SJSA1 (cell line): ENCODE data around the gene PTPRO. TPM values are rescaled to one million over a fixed set of nuclear protein-coding genes. Genes with fewer than 3 reads are reported as not detected.

Experiments
- DNase-seq, 2 experiments: peaks; one replicate each; pipeline ENCODE4 v3.0.0-alpha.2; 2015 to 2020; ENCODE audit warnings: low spot score in 2 of 2, low read depth in 1 of 2
- H3K27ac ChIP-seq: fragments of 250-450 bp; sonication (Bioruptor Pico); 2 replicates; pipeline ENCODE4 v1.5.1; 2020; ENCODE audit warnings: mild to moderate bottlenecking, moderate library complexity
- H3K27me3 ChIP-seq: fragments of 250-450 bp; sonication (Bioruptor Pico); replicated peaks from 2 replicates; pipeline ENCODE4 v1.5.1; 2020; ENCODE audit warnings: mild to moderate bottlenecking, moderate library complexity
- H3K36me3 ChIP-seq: fragments of 250-450 bp; sonication (Bioruptor Pico); 2 replicates; pipeline ENCODE4 v1.5.1; 2020; ENCODE audit warnings: mild to moderate bottlenecking
- H3K4me1 ChIP-seq: fragments of 250-450 bp; sonication (Bioruptor Pico); replicated peaks from 2 replicates; pipeline ENCODE4 v1.6.1; 2021; ENCODE audit warnings: mild to moderate bottlenecking
- H3K4me3 ChIP-seq: fragments of 250-450 bp; sonication (Bioruptor Pico); 2 replicates; pipeline ENCODE4 v1.5.1; 2020; ENCODE audit warnings: mild to moderate bottlenecking
- H3K9me3 ChIP-seq: fragments of 250-450 bp; sonication (Bioruptor Pico); replicated peaks from 2 replicates; pipeline ENCODE4 v1.5.1; 2020; ENCODE audit warnings: mild to moderate bottlenecking
- total RNA-seq: library from RNA; depleted of rRNA; stranded (reverse); fragments of >200 nt; shearing (Covaris generic); gene quantifications from 2 replicates; pipeline ENCODE4 v1.2.3, GENCODE V29; 2014

The PTPRO gene
- total RNA-seq, 1 experiment from 2014 or later: 0.55 TPM

- Histone ChIP-seq H3K9me3 (no peaks in the 10 kb centered on the region), H3K27ac (no peak overlapping the region), H3K27me3 (peaks cover 39% of the 10 kb centered on the region), H3K36me3 (no peaks in the 10 kb centered on the region), H3K4me1 (peaks cover 5% of the 10 kb centered on the region; the same call in 1 of the 2 replicates), H3K4me3 (no peak overlapping the region)
- no peak for DNase-seq
These were observed 1.2 kb downstream of the PTPRO start for GRCh38 chr12:15323480-15323879.

GRCh38 chr12:15329891-15330290 is 7.6 kb downstream of the PTPRO start:
- H3K9me3 ChIP-seq: no peaks in the 10 kb centered on the region

DNA sequence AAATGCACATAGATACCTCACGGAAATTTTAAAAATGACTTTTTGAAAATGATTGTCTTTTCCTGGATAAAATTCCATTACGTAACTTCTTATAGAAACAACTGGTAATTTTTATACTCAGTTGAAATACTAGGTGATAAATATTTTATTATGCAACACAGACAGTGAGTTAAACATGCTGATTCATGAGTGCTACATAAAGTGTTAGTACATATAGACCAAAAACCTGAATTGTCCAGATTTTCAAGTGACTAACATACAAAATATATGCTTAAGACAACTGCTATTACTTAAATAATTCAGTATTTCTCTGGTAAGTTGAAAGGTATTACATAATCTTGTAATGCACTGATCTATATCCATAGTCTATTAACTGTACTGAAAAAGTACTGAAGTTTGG is 11.9 kb downstream of the PTPRO start:
- H3K9me3 ChIP-seq: no peaks in the 10 kb centered on the region; the same call in 1 of the 2 replicates
- no peak overlapping the region for H3K27ac ChIP-seq
- no peaks in the 10 kb centered on the region for H3K27me3 ChIP-seq
- peaks cover 15% of the 10 kb centered on the region for H3K4me1 ChIP-seq
- no peaks in the 10 kb centered on the region for H3K36me3 ChIP-seq
- no peak for DNase-seq
- no peak overlapping the region for H3K4me3 ChIP-seq

More at GRCh38 chr12:15329891-15330290, 7.6 kb downstream of the PTPRO start:
- H3K4me1 ChIP-seq: no peaks in the 10 kb centered on the region
- H3K4me3 ChIP-seq: no peak overlapping the region
- no peaks in the 10 kb centered on the region for H3K36me3 ChIP-seq
- no peak for DNase-seq
- no peak overlapping the region for H3K27ac ChIP-seq
- peaks cover 6% of the 10 kb centered on the region; the same call in 1 of the 2 replicates for H3K27me3 ChIP-seq

DNA sequence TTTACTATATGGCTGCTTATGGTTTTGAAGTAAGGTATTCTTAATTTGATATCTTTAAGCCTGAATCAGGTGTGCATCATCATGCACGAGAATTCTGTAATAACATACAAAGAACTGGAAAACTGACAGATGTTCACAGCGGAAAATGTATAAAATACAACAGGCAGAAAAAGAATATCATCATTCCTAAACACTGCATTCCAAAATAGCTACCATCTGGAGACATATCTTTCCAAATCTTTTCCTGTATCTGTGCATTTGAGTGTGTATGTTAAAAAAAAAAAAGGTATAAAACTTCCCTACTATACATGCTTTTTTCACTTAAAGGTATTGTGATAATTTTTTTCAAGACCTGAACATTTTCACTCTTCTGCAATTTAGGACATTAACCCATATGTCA is 13.7 kb downstream of the PTPRO start:
- no peak for DNase-seq
- no peaks in the 10 kb centered on the region; the same call in 1 of the 2 replicates for H3K9me3 ChIP-seq

GRCh38 chr12:15336768-15337553 is 14.7 kb downstream of the PTPRO start:
- H3K27me3 ChIP-seq: 0 out of 2 replicates have a peak, but pooled peaks cover 2% of the 10 kb centered on the region
- H3K4me1 ChIP-seq: peaks cover 15% of the 10 kb centered on the region
- H3K36me3 ChIP-seq: no peaks in the 10 kb centered on the region
- peak overlapping the region; percentile 61 for H3K27ac ChIP-seq
- H3K9me3 ChIP-seq: no peaks in the 10 kb centered on the region; the same call in 1 of the 2 replicates
- DNase-seq: peak in 1 of 2 experiments; percentile 61
- no peak overlapping the region for H3K4me3 ChIP-seq

More for the DNA sequence above, 13.7 kb downstream of the PTPRO start:
- Histone ChIP-seq H3K4me3 (no peak overlapping the region), H3K27ac (no peak overlapping the region), H3K27me3 (no peaks in the 10 kb centered on the region), H3K4me1 (peaks cover 15% of the 10 kb centered on the region), H3K36me3 (no peaks in the 10 kb centered on the region)

DNA sequence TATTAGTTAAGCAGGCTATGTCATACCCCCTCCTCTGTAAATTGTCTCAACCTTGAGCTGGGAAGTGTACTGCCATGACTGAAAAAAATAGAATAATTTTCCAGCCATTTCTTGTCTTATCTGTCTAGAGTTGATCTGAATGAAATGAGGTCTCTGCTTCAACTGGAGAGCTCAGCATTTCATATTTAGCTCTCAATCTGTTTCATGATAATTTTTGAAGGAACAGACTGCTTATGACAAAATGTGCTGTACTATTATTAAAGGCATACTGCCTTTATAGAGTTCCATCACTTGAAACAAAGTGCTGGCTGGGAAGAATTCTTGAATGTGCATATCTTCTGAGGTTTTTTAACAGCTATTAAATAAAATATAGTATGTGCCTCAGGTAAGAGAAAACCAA is 19.1 kb downstream of the PTPRO start:
- H3K4me1 ChIP-seq: peaks cover 14% of the 10 kb centered on the region
- 0 out of 2 replicates have a peak, but pooled peaks cover 2% of the 10 kb centered on the region for H3K27me3 ChIP-seq
- H3K4me3 ChIP-seq: no peak overlapping the region
- H3K27ac ChIP-seq: no peak overlapping the region
- no peaks in the 10 kb centered on the region for H3K36me3 ChIP-seq
- H3K9me3 ChIP-seq: no peaks in the 10 kb centered on the region; the same call in 1 of the 2 replicates
- DNase-seq: no peak

DNA sequence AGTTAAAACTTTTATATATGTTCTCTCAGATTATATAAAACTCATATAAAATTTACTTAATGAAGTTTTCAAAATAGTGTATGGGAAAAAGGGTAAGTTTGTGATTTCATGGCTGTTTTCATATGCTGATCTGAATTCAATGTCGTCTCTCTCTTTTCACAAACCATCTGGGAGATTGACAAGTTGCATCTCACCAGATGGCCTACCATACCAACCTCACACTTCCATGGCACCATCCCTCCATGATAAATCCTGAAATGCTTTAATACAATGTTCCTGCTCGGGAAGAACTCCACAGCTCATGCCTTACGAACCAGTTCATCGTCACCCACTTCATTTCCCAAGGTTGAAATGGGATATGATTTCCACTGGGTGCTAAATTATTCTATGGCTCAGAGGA is 22.3 kb downstream of the PTPRO start:
- Histone ChIP-seq H3K27me3 (0 out of 2 replicates have a peak, but pooled peaks cover 2% of the 10 kb centered on the region), H3K36me3 (no peaks in the 10 kb centered on the region), H3K4me1 (no peaks in the 10 kb centered on the region), H3K27ac (no peak overlapping the region), H3K4me3 (no peak overlapping the region), H3K9me3 (no peaks in the 10 kb centered on the region)
- DNase-seq: no peak

DNA sequence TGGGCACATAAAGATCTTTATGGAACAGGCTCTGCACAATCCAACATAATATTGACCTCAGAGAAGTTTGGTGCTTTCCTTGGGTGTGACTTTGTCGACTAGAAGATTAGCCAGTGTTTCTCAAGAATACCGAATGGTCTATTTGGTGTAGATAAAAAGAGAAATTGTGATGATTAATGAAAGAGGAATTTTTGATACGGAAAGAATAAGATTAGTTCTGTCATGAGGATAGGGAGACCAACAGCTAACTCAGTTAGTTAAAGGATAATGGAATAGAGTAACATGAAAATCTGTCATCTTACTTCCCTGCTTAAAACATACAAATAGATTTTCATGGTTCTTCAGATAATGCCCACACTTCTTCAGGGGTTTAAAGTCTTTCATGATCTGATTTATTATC is 24.2 kb downstream of the PTPRO start:
- H3K36me3 ChIP-seq: no peaks in the 10 kb centered on the region
- no peak for DNase-seq
- no peak overlapping the region for H3K27ac ChIP-seq
- 0 out of 2 replicates have a peak, but pooled peaks cover 2% of the 10 kb centered on the region for H3K27me3 ChIP-seq
- H3K4me3 ChIP-seq: no peak overlapping the region
- no peaks in the 10 kb centered on the region for H3K9me3 ChIP-seq
- no peaks in the 10 kb centered on the region for H3K4me1 ChIP-seq

DNA sequence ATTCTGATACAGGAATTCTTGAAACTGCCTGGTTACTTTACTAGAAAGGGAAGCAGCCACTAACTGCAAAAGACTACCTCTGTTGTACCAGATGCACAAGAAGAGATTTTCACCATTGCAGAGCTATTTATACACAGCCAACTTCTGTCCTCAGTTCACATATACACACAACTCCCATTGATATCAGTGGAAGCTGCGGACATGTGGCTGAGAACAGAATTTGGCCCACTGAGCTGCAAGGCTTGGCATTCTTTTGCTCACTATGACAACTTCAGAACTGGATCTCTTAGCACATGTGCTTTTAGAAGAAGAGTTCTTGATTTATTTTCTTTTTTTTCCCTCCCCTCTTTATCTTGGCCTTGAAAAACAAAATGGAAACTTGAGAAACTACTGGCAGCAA is 28.3 kb downstream of the PTPRO start:
- H3K27me3 ChIP-seq: no peaks in the 10 kb centered on the region; the same call in 1 of the 2 replicates
- no peak for DNase-seq

DNA sequence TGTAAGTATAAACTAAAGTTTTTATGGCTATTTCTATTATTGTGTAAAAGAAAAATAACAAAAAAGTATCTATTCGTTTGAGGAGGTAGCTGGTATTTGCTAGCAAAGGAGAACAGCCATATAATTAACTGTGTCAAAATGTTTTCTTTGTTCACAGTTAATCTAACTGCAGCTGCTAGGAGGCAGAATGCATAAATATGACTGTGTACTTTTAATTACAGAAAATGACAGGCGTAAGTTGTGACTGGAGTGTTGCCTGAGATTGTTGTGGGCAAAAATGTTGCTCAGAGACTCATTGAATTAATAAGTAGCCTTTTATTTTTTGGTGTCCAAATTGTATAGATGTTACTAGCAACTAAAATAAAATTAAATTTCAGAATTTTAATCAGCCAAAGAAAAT is 33.5 kb downstream of the PTPRO start:
- Histone ChIP-seq H3K27me3 (no peaks in the 10 kb centered on the region; the same call in 1 of the 2 replicates), H3K36me3 (no peaks in the 10 kb centered on the region), H3K4me3 (no peak overlapping the region), H3K4me1 (no peaks in the 10 kb centered on the region), H3K9me3 (no peaks in the 10 kb centered on the region), H3K27ac (no peak overlapping the region)
- no peak for DNase-seq

More for the DNA sequence above, 28.3 kb downstream of the PTPRO start:
- Histone ChIP-seq H3K27ac (no peak overlapping the region), H3K4me1 (no peaks in the 10 kb centered on the region), H3K9me3 (no peaks in the 10 kb centered on the region), H3K4me3 (no peak overlapping the region), H3K36me3 (no peaks in the 10 kb centered on the region)

DNA sequence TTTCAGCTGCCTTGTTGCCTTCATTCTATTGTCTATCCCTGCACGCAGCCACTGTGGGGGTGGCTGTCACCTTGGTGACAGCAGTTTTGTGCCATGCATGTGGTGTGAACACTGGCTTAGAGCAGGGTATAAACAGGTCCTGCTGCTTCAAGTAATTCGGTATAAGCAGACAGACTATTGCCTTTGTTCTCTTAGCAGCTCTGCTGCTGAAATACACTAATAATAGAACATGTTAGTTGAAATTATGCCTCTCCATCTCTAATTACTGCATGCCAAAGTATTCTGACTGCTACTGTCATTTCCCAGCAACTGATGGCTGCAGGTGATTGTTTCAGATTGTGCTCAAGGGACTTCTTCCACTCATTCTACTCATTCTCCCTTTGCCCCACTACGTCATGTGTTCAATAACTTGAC is 34.6 kb downstream of the PTPRO start:
- Histone ChIP-seq H3K4me3 (no peak overlapping the region), H3K27ac (no peak overlapping the region), H3K9me3 (no peaks in the 10 kb centered on the region), H3K4me1 (no peaks in the 10 kb centered on the region), H3K36me3 (no peaks in the 10 kb centered on the region), H3K27me3 (no peaks in the 10 kb centered on the region; the same call in 1 of the 2 replicates)
- DNase-seq: no peak

- Histone ChIP-seq H3K9me3 (no peaks in the 10 kb centered on the region), H3K4me1 (no peaks in the 10 kb centered on the region), H3K36me3 (no peaks in the 10 kb centered on the region), H3K4me3 (no peak overlapping the region), H3K27ac (no peak overlapping the region), H3K27me3 (no peaks in the 10 kb centered on the region; the same call in 1 of the 2 replicates)
- DNase-seq: no peak
These were observed 42.2 kb downstream of the PTPRO start for GRCh38 chr12:15364221-15365160.

- H3K27me3 ChIP-seq: no peaks in the 10 kb centered on the region
- no peaks in the 10 kb centered on the region for H3K4me1 ChIP-seq
- no peaks in the 10 kb centered on the region for H3K36me3 ChIP-seq
- no peaks in the 10 kb centered on the region for H3K9me3 ChIP-seq
- no peak overlapping the region for H3K27ac ChIP-seq
- DNase-seq: no peak
- no peak overlapping the region for H3K4me3 ChIP-seq
These were observed 46.5 kb downstream of the PTPRO start for GRCh38 chr12:15368812-15369211.
